Tibial artery (tissue), 4 donors: Measurements from ENCODE around the gene POPDC2.

ENCODE experiments used
- DNase-seq, 2 donors: peaks; one replicate each; pipeline ENCODE4 v3.0.0-alpha.2; 2019
- H3K27ac ChIP-seq, 2 donors: fragments of 200-600 bp; sonication (generic) in 1 of 2; 1 replicate in 1 of 2; 2 replicates in 1 of 2; pipeline ENCODE4 v1.5.1; 2018 to 2019; ENCODE audit warnings: mild to moderate bottlenecking in 1 of 2
- H3K27me3 ChIP-seq, 2 donors: fragments of 200-600 bp; sonication (generic) in 1 of 2; one replicate each; pipeline versions ENCODE4 v1.5.1 to v1.6.0; 2016 to 2019
- H3K36me3 ChIP-seq, 3 donors: fragments of 200-600 bp; sonication (generic) in 2 of 3; one replicate each; pipeline ENCODE4 v1.5.1; 2016 to 2019; ENCODE audit warnings: mild to moderate bottlenecking in 2 of 3
- H3K4me1 ChIP-seq, 4 donors: fragments of 200-600 bp; sonication (generic) in 2 of 4; 1 replicate in 3 of 4; 2 replicates in 1 of 4; pipeline ENCODE4 v1.5.1; 2016 to 2019
- H3K4me3 ChIP-seq, 2 donors: fragments of 200-600 bp; sonication (generic) in 1 of 2; 1 replicate in 1 of 2; 2 replicates in 1 of 2; pipeline ENCODE4 v1.5.1; 2018 to 2019; ENCODE audit warnings: mild to moderate bottlenecking in 2 of 2
- H3K9me3 ChIP-seq, 3 donors: fragments of 200-600 bp; sonication (generic) in 1 of 3; one replicate each; pipeline ENCODE4 v1.5.1; 2016 to 2019
- intact Hi-C: fragments of 100-400 bp; cut with DNase I; formaldehyde crosslinking; loops from one replicate; pipeline ENCODE4 v1.15.0; 2023; ENCODE audit warnings: low total_unique reads
- TF ChIP-seq, protein P1 (sequence below), 2 experiments: fragments of 200-600 bp in 1 of 2; fragments of 450-650 bp in 1 of 2; IDR thresholded peaks; one replicate each; pipeline ENCODE4 v1.5.1; 2017 to 2019; ENCODE audit warnings: antibody characterized with exemption in 2 of 2, mild to moderate bottlenecking in 1 of 2, moderate library complexity in 1 of 2

The POPDC2 gene

DNA sequence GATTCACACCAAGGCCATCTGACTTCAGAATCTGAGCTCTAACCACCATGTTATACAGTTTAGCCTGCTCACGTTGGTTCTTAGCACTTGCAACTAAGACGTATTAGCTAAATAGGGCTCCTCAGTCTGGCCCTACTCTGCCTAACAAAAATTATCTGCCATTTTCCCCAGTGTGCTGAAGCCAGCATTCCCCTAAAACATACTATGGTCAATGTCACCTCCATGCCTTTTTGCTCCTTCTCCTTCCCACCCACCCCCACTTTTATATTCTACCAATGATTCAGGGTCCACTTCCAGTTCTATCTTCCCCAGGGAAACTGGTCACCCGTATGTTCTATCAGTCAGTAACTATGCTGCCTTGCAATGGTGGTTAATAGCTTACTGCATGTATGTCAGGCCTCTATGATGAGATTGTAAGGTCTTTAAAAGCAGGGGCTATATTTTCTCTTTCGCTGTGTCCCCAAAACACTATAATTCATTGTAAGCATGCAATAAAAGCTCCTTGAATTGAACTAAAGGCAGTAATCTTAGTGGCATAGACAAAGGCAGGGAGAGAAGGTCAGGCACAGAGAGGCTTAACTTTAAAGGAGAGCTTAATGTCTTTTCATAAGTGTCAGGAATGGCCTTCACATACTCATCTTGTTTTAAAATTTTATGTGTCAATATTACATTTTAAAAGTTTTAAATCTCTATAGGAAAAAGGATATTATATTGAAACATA, 23.3 kb downstream of the POPDC2 start:
- peaks cover 0 to 15% (median 2%) of the 10 kb centered on the region in 4 donors for H3K4me1 ChIP-seq
- intact Hi-C loops = no loop called here
- H3K4me3 ChIP-seq = no peak overlapping the region
- no peak for DNase-seq
- TF ChIP-seq, protein P1, sequence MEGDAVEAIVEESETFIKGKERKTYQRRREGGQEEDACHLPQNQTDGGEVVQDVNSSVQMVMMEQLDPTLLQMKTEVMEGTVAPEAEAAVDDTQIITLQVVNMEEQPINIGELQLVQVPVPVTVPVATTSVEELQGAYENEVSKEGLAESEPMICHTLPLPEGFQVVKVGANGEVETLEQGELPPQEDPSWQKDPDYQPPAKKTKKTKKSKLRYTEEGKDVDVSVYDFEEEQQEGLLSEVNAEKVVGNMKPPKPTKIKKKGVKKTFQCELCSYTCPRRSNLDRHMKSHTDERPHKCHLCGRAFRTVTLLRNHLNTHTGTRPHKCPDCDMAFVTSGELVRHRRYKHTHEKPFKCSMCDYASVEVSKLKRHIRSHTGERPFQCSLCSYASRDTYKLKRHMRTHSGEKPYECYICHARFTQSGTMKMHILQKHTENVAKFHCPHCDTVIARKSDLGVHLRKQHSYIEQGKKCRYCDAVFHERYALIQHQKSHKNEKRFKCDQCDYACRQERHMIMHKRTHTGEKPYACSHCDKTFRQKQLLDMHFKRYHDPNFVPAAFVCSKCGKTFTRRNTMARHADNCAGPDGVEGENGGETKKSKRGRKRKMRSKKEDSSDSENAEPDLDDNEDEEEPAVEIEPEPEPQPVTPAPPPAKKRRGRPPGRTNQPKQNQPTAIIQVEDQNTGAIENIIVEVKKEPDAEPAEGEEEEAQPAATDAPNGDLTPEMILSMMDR (IDR thresholded peaks at IDR 0.05) = no peak
- peaks cover 2 to 12% (median 9%) of the 10 kb centered on the region in 3 donors for H3K36me3 ChIP-seq
- peak overlapping the region; percentile 69 to 76 for H3K27ac ChIP-seq
- H3K27me3 ChIP-seq = no peaks in the 10 kb centered on the region
- H3K9me3 ChIP-seq = no peaks in the 10 kb centered on the region

DNA sequence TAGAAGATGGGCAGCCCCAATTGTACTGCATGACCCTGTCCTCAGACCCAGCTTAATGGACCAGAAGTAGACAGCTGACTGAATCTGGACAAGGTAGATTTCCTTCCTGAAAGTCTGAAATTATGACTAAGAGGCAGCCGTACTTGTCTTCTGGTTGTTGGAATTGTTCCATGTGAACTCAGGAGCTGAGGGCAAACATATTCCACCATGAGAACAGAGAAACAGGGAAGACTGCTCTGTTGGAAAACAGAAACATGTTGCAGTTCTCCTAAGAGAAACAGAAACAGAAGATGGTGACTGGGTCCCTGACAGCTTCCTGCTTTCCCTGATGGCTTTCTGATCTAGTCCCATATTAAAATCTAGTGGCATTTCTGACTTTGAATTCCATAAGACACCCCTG, 24.1 kb downstream of the POPDC2 start:
- Histone ChIP-seq H3K9me3 (no peaks in the 10 kb centered on the region), H3K4me1 (peaks cover 0 to 23% (median 2%) of the 10 kb centered on the region in 4 donors), H3K27me3 (no peaks in the 10 kb centered on the region), H3K4me3 (no peak overlapping the region), H3K27ac (no peak overlapping the region), H3K36me3 (peaks cover 0 to 4% (median 2%) of the 10 kb centered on the region in 3 donors)
- TF ChIP-seq, protein P1 (IDR thresholded peaks at IDR 0.05) = no peak
- DNase-seq = no peak
- intact Hi-C loops = no loop called here

DNA sequence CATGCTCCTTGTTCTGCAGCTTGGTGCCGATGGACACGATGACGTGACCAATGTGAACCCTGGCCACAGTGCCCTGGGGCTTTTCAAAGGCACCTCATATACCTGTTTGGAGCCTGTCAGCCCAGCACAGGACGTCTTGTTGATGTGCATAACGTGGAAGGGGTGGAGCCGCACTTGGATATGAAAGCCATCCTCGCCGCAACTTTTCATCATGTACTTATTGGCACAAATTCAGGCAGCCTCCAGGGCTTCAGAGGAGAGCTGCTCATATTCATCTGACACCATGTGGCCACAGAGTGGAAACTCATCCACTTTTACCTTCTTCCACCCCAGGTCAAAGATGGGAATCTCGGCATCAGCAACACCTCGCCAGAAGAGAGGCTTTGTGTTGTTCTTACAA, 24.7 kb downstream of the POPDC2 start:
- peaks cover 0 to 26% (median 2%) of the 10 kb centered on the region in 4 donors for H3K4me1 ChIP-seq
- DNase-seq = no peak
- intact Hi-C loops = no loop called here
- no peaks in the 10 kb centered on the region for H3K27me3 ChIP-seq
- no peaks in the 10 kb centered on the region for H3K9me3 ChIP-seq
- H3K36me3 ChIP-seq = no peaks in the 10 kb centered on the region
- H3K4me3 ChIP-seq = no peak overlapping the region
- TF ChIP-seq, protein P1 (IDR thresholded peaks at IDR 0.05) = no peak
- H3K27ac ChIP-seq = no peak overlapping the region

DNA sequence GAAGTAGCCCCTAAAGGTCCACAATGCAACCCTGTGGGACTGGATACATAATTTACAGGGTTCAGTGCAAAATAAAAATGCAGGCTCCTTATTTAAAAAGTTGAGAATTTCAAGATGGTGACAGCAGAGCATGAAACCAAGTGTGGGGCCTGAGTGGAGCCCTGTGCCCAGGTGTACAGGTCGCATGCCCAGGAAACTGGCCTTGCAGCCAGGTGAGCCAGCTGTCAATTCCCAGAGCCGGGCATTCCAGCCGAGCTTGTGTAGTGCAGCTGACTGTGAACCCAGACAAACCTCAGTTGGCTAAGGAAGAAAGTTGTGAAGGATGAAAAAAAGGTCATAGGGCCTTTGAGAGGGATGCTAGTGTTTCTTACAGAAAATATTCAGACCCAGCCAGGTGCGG, 27.6 kb downstream of the POPDC2 start:
- H3K4me3 ChIP-seq = no peak overlapping the region
- no peaks in the 10 kb centered on the region for H3K9me3 ChIP-seq
- peaks cover 0 to 45% (median 2%) of the 10 kb centered on the region in 4 donors for H3K4me1 ChIP-seq
- no peaks in the 10 kb centered on the region for H3K36me3 ChIP-seq
- no peak for DNase-seq
- no peak overlapping the region for H3K27ac ChIP-seq
- intact Hi-C loops = no loop called here
- TF ChIP-seq, protein P1 (IDR thresholded peaks at IDR 0.05) = no peak
- H3K27me3 ChIP-seq = no peaks in the 10 kb centered on the region

DNA sequence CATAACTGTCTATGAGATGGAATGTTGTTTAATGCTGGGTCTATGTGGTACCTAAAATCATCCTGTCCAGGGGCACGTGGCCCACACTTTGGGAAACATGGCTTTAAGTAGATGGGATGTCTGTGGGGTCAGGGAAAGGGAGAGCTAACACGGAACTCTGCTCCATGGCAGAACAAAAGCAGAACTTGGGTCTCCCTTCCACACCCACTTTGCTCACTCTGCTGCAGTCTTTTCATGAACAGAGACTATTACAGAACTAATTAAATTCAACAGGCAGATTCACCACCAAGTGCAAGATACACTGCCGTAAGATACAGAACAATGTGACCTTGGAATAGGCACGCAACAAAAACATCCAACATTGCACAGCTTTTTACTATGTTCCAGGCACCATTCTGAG, 28.2 kb downstream of the POPDC2 start:
- DNase-seq = no peak
- H3K27ac ChIP-seq = peak overlapping the region in 1 of 2 donors; percentile 51
- H3K4me1 ChIP-seq = peaks cover 0 to 46% (median 0%) of the 10 kb centered on the region in 4 donors
- H3K36me3 ChIP-seq = no peaks in the 10 kb centered on the region
- no peaks in the 10 kb centered on the region for H3K27me3 ChIP-seq
- TF ChIP-seq, protein P1 (IDR thresholded peaks at IDR 0.05) = no peak
- H3K4me3 ChIP-seq = no peak overlapping the region
- H3K9me3 ChIP-seq = no peaks in the 10 kb centered on the region
- intact Hi-C loops = no loop called here
